Heart right ventricle (tissue), 16 donors: ENCODE results near the gene SUFU. TPM values are rescaled to one million over a fixed set of nuclear protein-coding genes. Genes with fewer than 3 reads are reported as not detected.

Experiments used
- ATAC-seq, 8 donors: fragments of 200-7000 bp; cut with Tn5 transposase; one replicate each; pipeline ENCODE4 v1.9.1; 2020; ENCODE audit warnings: mild to moderate bottlenecking in 8 of 8, moderate library complexity in 8 of 8, moderate number of reproducible peaks in 1 of 8
- DNase-seq, 2 donors: peaks; one replicate each; pipeline ENCODE4 v3.0.0-alpha.2; 2020
- H3K27ac ChIP-seq, 10 donors: fragments of 200-600 bp; sonication (generic) in 2 of 10; one replicate each; pipeline versions ENCODE4 v1.5.0 to v1.8.0; 2020 to 2022; ENCODE audit warnings: mild to moderate bottlenecking in 3 of 10
- H3K27me3 ChIP-seq, 7 donors: fragments of 200-600 bp; one replicate each; pipeline ENCODE4 v1.8.0; 2021 to 2022; ENCODE audit warnings: mild to moderate bottlenecking in 2 of 7
- H3K36me3 ChIP-seq, 9 donors: fragments of 200-600 bp; sonication (generic) in 1 of 9; one replicate each; pipeline versions ENCODE4 v1.5.0 to v1.8.0; 2020 to 2022; ENCODE audit warnings: mild to moderate bottlenecking in 2 of 9
- H3K4me1 ChIP-seq, 9 donors: fragments of 200-600 bp; sonication (generic) in 1 of 9; one replicate each; pipeline versions ENCODE4 v1.5.0 to v1.8.0; 2020 to 2022; ENCODE audit warnings: mild to moderate bottlenecking in 4 of 9
- H3K4me3 ChIP-seq, 10 donors: fragments of 200-600 bp; sonication (generic) in 2 of 10; one replicate each; pipeline versions ENCODE4 v1.5.0 to v1.8.0; 2020 to 2022; ENCODE audit warnings: mild to moderate bottlenecking in 7 of 10, moderate library complexity in 2 of 10
- H3K9me3 ChIP-seq, 11 donors: fragments of 200-600 bp in 10 of 11; sonication (generic) in 2 of 11; one replicate each; pipeline versions ENCODE4 v1.5.0 to v1.8.0; 2013 to 2022; ENCODE audit warnings: mild to moderate bottlenecking in 2 of 11, control low read depth in 1 of 11, moderate library complexity in 1 of 11
- CTCF ChIP-seq, 9 donors: fragments of 200-600 bp; sonication (generic) in 2 of 9; IDR thresholded peaks; one replicate each; pipeline versions ENCODE4 v1.5.0 to v1.8.0; 2021 to 2022; ENCODE audit warnings: antibody characterized with exemption in 9 of 9, mild to moderate bottlenecking in 5 of 9, moderate library complexity in 1 of 9
- WGBS, 2 donors: extraction: QIAGEN DNeasy Blood & Tissue Kit; methylation state at CpG; one replicate each; pipeline ENCODE4 v1.1.7; 2013; ENCODE audit warnings: inconsistent platforms in 1 of 2; 5-methylcytosine and 5-hydroxymethylcytosine counted together
- intact Hi-C, 10 donors: fragments of 100-400 bp; cut with DNase I; formaldehyde crosslinking; loops; one replicate each; pipeline versions ENCODE4 v1.11.1 to v1.14.2; 2022
- polyA plus RNA-seq, 2 donors: library from polyadenylated mRNA; stranded (reverse); fragments of 200-250 nt; gene quantifications; one replicate each; pipeline ENCODE4 v1.2.3, GENCODE V29; 2013
- total RNA-seq, 10 donors: library from RNA; stranded (reverse); fragmentation: NEBNext Ultra II Directional in 3 of 10; extraction: Animal tissue kit (Norgen Biotek cat#: 25700) in 3 of 10; gene quantifications; one replicate each; pipeline versions ENCODE4 v1.2.1 to v1.2.4, GENCODE V29; 2021 to 2023
- donor health status: Arrhythmogenic right ventricular cardiomyopathy.
- donor health status: ischemic (EF 13 %, LVEDD 7.1; RV severe dilation, severe dysfunction).
- donor health status: healthy with polysubstance abuse.
- donor health status: DM: no; HTN: yes; CAD: no.
- donor health status: DM: no; HTN: no; CAD: no.
- donor health status: ischemic (EF 25% LVEDD 6.9; RV normal size, moderate dysfunction).
- donor health status: ischemic (EF 25% LVEDD 5.7; RV mildly dilated, moderate dysfunction).
- donor health status: healthy.
- donor health status: DM: yes; HTN: yes; CAD: no.
- donor health status: Ischemic cardiomyopathy.
- donor health status: ischemic (EF 35%, LVEDD 5.7; RV mildly dilated, moderate dysfunction).
- donor health status: nonischemic (EF 11% LVEDD 7.7; RV severe dilation, severe dysfunction).
- donor health status: DM: yes; HTN: yes; CAD: no.
- donor health status: PGD.
- donor health status: ischemic (EF 29% LVEDD 5.4; RV normal size, mild dysfunction).
- donor health status: nonischemic (EF 23%, LVEDD 6.1; RV moderate dilation, normal function).

Gene SUFU
- total and polyA plus RNA-seq, 12 donors, result 3.3 to 10.1 (median 7.2) TPM

DNA sequence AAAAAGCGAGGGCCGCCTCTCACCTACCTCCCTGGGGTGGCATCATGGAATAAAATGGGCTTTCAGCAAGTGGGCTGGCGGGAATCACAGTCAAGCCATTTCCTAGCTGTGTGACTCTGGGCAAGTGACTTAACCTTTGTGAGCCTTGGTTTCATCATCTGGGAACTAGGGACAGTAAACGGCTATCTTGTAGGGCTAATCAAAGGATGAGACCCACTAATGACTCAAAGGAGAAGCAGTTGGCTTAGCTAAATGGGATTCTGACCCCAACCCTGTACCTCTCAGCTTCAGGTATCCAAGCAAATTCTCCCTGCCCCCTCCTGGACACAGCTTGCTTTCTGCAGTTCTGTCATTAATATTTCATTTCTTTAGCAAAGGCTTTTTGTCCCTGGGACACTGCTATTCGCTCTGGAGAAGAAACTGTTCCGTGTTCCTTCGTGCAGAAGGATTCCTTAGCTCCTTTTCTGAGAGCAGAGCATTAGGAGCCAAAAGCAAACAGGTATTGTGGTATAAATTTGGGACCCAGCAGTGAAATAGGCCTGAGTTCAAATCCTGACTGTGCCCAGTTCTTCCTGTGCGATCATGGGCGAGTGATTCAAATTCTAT is 166.4 kb downstream of the SUFU start:
- Histone ChIP-seq H3K4me1 (peaks cover 13 to 65% (median 47%) of the 10 kb centered on the region in 9 donors), H3K27ac (peak overlapping the region; percentile 64 to 86 (median 68)), H3K9me3 (no peaks in the 10 kb centered on the region), H3K4me3 (no peak overlapping the region), H3K36me3 (no peaks in the 10 kb centered on the region), H3K27me3 (no peaks in the 10 kb centered on the region)
- TF ChIP-seq CTCF (IDR thresholded peaks at IDR 0.05), result no peak
- no peak for ATAC-seq
- WGBS, 2 donors, result 92 to 94% methylated on average over 9 of the region's 9 CpGs
- intact Hi-C loops, result no loop called here
- DNase-seq, result no peak

GRCh38 chr10:102670871-102671434 is 167.2 kb downstream of the SUFU start:
- WGBS, 2 donors, result 49 to 52% methylated on average over 6 of the region's 6 CpGs
- H3K27me3 ChIP-seq, result no peaks in the 10 kb centered on the region
- no peak for TF ChIP-seq CTCF (IDR thresholded peaks at IDR 0.05)
- no peaks in the 10 kb centered on the region for H3K36me3 ChIP-seq
- no peaks in the 10 kb centered on the region for H3K9me3 ChIP-seq
- ATAC-seq (no peak), DNase-seq (no peak)
- intact Hi-C loops, result no loop called here
- H3K27ac ChIP-seq, result peak overlapping the region in 2 of 10 donors; percentile 27 to 30
- H3K4me3 ChIP-seq, result no peak overlapping the region
- H3K4me1 ChIP-seq, result peaks cover 16 to 73% (median 53%) of the 10 kb centered on the region in 9 donors

DNA sequence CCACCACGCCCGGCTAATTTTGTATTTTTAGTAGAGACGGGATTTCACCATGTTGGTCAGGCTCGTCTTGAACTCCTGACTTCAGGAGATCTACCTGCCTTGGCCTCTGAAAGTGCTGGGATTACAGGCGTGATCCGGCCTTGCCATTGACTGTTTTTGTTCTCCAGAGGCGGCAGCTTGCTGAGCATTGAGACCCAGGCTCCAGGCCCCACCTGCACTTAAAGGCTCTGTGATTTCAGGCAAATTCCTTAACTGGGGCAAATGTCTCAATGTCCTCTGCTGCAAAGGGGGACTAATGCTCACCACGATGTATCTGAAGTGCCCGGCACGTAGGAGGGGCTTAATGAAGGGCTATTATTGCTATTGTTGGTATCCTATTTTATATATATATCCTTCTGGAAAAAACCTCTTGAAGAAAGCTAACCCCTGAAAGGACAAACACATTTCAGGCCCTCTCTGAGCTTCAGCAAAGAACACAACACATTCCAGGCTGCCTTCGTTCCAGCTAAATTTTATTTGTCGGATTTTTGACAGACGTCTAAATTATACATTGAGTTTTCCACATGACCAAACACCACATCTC is 169.6 kb downstream of the SUFU start:
- H3K4me3 ChIP-seq, result peak overlapping the region in 4 of 10 donors; percentile 38 to 48 (median 44)
- TF ChIP-seq CTCF (IDR thresholded peaks at IDR 0.05), result no peak
- H3K27me3 ChIP-seq, result no peaks in the 10 kb centered on the region
- DNase-seq, result no peak
- 62 to 65% methylated on average over 13 of the region's 13 CpGs for WGBS, 2 donors
- intact Hi-C loops, result no loop called here
- peaks cover 16 to 94% (median 72%) of the 10 kb centered on the region in 9 donors for H3K4me1 ChIP-seq
- no peaks in the 10 kb centered on the region for H3K36me3 ChIP-seq
- no peaks in the 10 kb centered on the region for H3K9me3 ChIP-seq
- no peak for ATAC-seq
- peak overlapping the region; percentile 62 to 93 (median 86) for H3K27ac ChIP-seq

DNA sequence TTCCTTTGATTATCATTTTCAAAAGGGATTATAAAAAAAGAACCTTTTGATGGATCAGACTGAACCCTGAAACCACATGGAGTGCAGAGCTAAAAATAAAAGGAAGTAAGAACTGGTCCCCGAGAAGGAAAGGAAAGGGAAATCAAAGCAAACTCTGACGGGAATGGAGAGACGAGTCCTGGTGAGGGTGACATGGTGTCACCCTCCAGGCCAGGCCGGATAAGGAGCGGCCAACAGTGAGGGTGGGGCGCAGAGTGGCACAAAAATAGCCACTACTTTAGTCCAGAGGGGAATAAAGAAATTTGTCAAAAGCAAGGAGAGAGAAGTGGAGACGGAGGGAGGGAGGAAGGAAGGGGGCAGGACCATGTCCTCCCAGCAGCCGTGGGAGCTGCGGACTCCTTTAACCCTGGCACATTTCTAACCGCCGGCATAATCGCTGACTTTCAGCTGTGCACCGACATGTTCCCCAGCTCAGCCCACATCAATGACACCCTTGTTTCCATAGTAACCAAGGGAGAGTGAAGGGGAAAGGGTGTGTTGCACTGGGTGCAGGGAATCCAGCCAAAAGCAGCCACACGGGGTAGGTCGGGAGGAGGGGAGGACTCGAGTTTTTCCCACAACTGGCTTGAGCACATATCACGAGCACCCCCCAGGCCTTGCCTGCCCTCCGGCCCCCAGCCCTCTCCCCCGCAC is 170.2 kb downstream of the SUFU start:
- intact Hi-C loops, result loop anchor here in 1 of 10 donors (1.0 kb wide), 1 partner anchor 28 kb away; no protein-coding TSS in a partner anchor
- no peaks in the 10 kb centered on the region for H3K36me3 ChIP-seq
- 3 to 5% methylated on average over 19 of the region's 19 CpGs for WGBS, 2 donors
- TF ChIP-seq CTCF (IDR thresholded peaks at IDR 0.05), result no peak
- ATAC-seq (peak; percentile 66 to 77 (median 72)), DNase-seq (peak; percentile 71 to 80)
- H3K4me3 ChIP-seq, result peak overlapping the region in 9 of 10 donors; percentile 0 to 48 (median 38)
- no peaks in the 10 kb centered on the region for H3K9me3 ChIP-seq
- H3K27me3 ChIP-seq, result no peaks in the 10 kb centered on the region
- H3K4me1 ChIP-seq, result peaks cover 21 to 97% (median 75%) of the 10 kb centered on the region in 9 donors
- H3K27ac ChIP-seq, result peak overlapping the region; percentile 62 to 93 (median 86)
